Peyer's patch (tissue), 4 donors: ENCODE data around the gene LPIN2.

Experiments
- CTCF ChIP-seq, 6 experiments: fragments of 450-650 bp in 4 of 6; fragments of 200-600 bp in 2 of 6; sonication (generic) in 1 of 6; IDR thresholded peaks; one replicate each; pipeline ENCODE4 v1.5.1; 2017 to 2019; ENCODE audit warnings: antibody characterized with exemption in 6 of 6, mild to moderate bottlenecking in 3 of 6, moderate library complexity in 1 of 6
- POLR2A ChIP-seq, 2 donors: fragments of 450-650 bp; IDR thresholded peaks; one replicate each; pipeline ENCODE4 v1.5.1; 2017; ENCODE audit warnings: antibody characterized with exemption in 2 of 2, mild to moderate bottlenecking in 2 of 2, moderate library complexity in 2 of 2

- TF ChIP-seq POLR2A (IDR thresholded peaks at IDR 0.05) (no peak), CTCF (IDR thresholded peaks at IDR 0.05) (no peak)
These were observed 44.3 kb downstream of the LPIN2 start for GRCh38 chr18:2968606-2969005.
